Iris pigment epithelial cell (primary cell): Measurements from ENCODE around the gene ARHGAP9.
"Not testable (repeated sequence)": the region's sequence is repeated elsewhere in the genome, so short reads cannot be mapped to it uniquely, and the experiment has no call there.

Source experiments
- DNase-seq: peaks from one replicate; pipeline ENCODE4 v3.0.0-alpha.2; 2011; ENCODE audit warnings: low read depth

The ARHGAP9 gene

DNA sequence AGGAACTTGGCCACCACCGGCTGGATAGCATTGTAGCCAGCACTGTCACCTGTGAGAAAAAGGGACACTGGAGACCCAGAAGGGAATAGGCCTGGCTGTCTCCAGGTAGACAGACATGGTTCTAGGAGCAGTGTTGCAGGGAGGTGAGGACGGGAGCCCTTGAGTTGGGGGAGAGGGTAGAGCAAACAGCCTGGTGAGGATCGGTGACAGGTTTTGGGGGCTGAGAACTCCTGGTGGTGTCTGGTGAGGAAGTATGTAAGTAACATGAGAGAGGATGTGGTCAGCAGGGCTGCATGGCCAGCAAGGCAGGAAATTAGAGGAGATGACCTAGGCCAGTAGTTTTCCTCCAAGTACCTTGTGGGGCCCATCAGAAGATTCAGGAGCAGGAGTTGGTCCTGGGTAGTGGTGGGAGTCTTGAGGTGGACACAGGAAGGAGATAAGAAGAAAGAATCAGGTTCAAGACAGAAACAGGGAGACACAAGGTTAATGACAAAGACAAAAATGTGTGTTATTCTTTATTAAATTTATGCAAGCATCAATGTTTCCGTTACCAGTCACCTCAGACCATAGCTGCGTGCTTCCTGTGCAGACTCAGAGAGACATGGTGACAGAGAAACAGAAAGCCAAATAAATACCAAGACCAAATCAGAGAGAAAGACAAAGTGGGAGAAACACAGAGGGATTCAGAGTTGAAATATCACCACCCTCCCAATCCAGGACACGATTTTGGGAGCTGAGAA is at the start of gene ARHGAP9:
TSS of gene ARHGAP9 (minus strand) at position 491 of the 740 bp plus-strand sequence. CDS start at position 31, 460 bp downstream.
- peak; percentile 42 for DNase-seq

- no peak for DNase-seq
These were observed 49.3 kb upstream of the ARHGAP9 start for GRCh38 chr12:57528831-57529555.

DNA sequence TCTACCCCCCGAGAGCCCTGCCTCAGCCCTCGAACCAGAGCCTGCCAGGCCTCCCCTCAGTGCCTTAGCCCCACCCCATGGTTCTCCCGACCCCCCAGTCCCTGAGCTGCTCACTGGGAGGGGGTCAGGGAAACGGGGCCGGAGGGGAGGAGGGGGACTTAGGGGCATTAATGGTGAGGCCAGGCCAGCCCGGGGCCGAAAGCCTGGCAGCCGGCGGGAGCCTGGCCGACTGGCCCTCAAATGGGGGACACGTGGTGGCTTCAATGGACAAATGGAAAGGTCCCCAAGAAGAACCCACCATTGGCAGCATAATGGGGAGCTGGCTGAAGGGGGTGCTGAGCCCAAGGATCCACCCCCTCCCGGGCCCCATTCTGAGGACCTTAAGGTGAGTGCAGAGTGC is 48.5 kb upstream of the ARHGAP9 start:
- DNase-seq: no peak

DNA sequence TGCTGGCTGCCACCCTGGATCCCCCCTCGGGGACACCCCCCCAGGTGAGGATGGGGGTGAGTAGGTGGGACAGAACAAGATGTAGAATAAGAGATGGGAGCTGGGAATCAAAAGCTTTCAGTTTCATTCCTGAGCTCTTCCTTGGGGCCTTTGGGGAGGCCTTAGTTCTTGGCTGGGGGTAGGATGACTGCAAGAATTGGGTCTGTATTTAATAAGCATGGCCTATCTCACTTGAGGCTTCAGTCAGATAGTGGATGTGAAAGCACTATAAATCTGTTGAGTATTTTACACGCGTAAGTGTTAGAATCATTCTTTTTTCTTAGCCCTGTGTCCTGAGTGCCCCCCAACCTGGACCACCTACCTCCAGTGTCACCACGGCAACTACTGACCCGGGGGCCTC is 47.5 kb upstream of the ARHGAP9 start:
- no peak for DNase-seq

DNA sequence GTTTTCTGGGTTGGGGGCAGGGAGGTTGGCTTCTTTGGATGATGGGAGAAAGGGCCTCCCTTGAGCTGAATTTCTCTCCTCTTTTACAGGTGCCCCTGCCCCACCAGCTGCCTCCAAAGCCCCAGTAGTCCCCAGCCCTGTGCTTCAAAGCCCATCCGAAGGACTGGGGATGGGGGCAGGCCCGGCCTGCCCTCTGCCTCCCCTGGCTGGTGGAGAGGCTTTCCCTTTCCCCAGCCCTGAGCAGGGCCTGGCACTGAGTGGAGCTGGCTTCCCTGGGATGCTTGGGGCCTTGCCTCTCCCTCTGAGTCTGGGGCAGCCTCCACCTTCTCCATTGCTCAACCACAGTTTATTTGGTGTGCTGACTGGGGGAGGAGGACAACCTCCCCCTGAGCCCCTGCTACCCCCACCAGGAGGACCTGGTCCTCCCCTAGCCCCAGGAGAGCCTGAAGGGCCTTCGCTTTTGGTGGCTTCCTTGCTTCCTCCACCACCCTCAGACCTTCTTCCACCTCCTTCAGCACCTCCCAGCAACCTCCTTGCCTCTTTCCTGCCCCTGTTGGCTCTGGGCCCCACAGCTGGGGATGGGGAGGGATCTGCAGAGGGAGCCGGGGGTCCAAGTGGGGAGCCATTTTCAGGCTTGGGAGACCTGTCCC is 46.9 kb upstream of the ARHGAP9 start:
- DNase-seq: no peak

- no peak for DNase-seq
These were observed 46.1 kb upstream of the ARHGAP9 start for GRCh38 chr12:57525615-57526383.

DNA sequence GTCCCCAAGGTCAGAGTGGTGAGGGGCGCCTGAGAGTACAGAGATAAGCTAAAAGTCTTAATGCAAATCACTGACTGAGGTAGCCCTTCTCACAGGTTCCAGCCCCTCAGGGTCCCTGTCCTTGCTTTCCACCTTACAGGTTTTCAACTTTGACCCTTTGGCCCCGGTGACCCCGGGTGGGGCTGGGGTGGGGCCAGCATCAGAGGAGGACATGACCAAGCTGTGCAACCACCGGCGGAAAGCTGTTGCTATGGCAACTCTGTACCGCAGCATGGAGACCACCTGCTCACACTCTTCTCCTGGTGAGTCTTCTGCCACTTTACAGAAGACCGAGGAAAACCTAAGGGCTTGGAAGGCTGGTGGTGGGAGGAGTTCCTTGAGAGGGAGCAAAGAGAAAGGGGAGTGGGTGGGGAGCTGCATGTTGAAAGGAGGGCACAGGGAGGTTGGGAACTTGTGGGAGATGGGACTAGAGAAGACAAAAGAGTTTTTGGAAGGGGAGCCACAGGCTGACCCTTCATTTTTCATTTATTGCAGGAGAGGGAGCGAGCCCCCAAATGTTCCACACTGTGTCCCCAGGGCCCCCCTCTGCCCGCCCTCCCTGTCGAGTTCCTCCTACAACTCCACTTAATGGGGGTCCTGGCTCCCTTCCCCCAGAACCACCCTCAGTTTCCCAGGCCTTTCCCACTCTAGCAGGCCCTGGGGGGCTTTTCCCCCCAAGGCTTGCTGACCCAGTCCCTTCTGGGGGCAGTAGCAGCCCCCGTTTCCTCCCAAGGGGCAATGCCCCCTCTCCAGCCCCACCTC is 45.3 kb upstream of the ARHGAP9 start:
- DNase-seq: no peak

- no peak for DNase-seq
These were observed 44.3 kb upstream of the ARHGAP9 start for GRCh38 chr12:57523706-57524614.

DNA sequence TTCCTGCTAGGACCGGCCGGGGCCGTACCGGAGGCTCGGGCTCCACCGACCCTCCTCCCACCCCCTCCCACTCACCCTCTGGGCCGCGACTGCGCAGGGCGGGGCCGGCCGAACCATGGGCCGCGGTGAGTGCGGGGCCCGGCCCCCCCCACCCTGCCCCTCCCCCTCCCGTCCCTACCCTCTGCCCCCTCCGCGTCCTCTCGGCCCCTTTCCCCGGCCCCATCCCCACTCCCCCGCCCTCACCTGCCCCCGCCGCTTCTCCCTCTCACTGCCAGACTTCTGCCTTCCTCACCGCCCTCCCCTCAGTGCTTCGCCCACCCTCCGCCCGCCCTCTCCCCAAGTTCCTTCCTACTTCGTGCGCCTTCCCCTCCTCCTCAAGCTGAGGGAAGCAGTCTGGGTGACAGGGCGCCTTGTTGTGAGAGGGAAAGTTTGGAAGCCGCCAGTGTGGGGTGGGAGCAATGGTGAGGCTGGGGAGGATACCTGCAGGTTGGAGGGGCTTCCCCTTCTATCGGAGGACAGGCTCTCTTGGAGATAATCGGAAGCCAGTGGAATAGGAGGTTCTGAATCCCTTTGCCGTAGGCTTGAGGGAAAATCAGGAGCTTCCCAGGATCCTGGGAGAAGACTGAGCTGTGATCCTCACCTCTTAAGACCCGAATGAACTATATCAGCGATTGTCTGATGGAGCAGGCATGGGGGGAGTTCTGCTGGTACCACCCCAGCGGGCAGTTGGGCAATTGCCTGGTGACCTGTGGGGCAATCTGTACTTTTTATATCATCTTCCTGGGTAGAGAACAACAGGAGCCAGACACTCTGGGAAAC is 43.4 kb upstream of the ARHGAP9 start:
- DNase-seq: peak; percentile 52

DNA sequence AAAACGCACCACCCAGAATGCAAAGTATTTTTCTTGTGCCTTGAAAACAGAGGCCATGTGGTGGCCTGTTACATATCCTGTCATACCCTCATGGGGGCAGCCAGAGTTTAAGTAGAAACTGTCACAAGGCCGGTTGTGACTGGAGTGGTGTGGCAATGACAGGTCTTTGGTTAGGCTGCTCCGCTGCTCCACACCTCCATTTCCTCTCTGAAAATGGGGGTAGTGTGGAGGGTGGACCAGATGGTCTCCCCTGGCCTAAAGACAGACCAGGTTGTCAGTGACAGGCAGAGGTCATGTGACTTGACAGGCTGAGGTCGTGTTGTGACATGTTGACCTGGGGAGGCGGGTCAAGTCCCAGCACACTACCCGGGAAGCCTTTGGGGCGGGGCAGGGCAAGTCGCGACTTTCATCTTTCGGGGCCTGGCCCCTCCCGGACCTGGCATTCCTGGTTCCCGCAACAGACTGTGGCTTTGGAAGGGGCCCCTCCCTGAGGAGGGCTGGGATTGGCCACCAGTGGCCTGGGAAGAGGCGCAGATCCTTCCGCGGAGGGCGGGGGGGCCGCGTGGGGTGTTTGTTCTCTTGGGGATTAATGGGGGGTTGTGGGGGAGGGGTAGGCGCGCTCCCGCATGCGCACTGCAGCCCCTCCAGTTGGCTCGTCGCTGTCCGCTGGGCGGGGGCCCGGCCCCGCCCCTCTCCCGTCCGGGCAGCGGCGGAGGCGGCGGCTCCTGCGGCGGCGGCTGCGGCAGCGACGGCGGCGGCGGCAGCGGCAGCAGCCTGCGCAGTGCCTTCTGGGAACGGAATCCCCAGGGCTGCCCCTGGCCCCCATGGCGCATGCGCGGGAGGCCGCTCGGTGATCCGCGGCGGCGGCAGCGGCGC is 42.6 kb upstream of the ARHGAP9 start, which contains the start of gene MBD6:
TSS of gene MBD6 (plus strand) at position 814 of the 876 bp plus-strand sequence. CDS start 1,480 bp downstream, outside the sequence.
- DNase-seq: peak; percentile 92

DNA sequence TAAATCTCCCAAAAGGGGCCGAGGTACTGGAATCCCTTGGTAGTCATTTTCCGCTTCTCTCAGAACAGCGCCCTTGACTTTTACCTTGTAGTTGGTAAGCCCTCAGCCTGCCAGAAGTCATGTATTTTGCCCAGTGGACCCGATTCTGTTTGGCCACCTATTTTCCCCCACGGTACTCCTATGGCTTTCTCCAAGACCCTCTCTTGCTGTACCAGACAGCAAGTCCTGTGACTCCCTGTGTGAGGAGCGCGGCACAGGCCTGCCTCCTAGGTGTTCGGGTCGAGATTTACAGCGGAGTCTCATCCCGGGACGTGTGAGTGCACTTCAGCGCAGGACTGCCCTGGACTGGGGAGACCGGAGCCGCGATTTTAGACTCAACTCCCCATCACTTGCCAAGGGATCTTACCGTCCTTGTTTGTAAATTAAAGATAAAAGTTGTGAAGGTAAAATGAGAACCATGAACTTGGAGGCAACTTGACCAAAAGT is 41.9 kb upstream of the ARHGAP9 start:
- DNase-seq: peak; percentile 70

GRCh38 chr12:57520053-57520818 is 40.6 kb upstream of the ARHGAP9 start, which contains the start of gene DDIT3:
TSS of gene DDIT3 (minus strand) at chr12:57520514. CDS start at chr12:57517406, 3,108 bp downstream.
- peak; percentile 98 for DNase-seq

DNA sequence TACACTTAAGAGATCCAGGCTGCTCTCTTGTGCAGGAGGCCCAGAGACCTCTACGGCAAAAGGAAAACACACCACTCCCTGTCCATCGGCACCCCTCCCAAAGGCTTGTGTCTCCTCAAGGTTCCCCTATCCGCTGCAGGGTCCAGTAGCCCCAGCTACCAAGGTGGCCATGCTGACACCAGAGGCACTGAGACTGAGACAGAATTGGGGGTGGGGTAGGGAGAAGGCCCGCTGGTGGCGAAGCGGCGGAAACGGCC is 40.1 kb upstream of the ARHGAP9 start:
- DNase-seq: no peak

DNA sequence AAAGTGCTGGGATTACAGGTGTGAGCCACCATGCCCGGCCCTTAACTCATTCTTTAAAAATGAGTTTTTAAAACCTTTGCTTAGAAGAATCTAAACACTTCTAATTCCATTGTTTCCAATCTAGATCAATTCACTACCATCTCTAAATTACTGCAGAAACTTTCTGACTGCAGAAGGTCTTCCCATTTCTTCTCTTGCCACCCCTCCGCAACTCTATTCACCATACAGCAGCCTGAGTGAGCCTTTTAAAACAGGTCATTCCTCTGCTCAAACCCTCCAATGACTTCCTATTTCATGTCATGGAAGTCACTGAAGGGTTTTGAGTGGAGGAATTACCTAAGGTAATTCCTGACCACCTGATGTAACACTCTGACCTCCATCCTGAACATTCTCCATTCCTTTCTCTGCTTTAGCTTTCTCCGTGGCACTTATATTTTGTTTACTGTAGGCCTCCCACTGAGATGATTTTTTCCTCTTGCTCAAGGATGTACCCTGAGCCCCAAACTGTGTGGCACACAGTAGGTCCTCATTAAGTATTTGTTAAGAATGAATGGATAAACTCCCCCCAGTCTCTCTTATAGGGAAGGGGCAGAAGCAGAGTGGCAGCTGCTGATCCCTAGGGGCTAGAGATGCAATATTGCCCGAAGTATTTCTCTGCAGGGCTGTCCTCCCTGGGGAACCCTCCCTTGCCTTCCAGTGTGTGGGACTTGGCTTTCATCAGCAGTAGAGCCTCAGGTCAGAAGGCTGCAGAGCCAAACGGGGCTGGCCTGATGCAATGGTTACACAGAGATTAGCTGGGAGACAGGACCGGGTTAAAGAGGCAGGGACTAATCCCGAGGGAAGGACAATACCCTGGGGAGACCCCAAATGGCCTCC is 39.5 kb upstream of the ARHGAP9 start:
- peak; percentile 57 for DNase-seq

- DNase-seq: no peak
These were observed 38.7 kb upstream of the ARHGAP9 start for GRCh38 chr12:57518176-57518919.

GRCh38 chr12:57517718-57518117 is 38.1 kb upstream of the ARHGAP9 start:
- DNase-seq: not testable (repeated sequence)
